NB4 (cell line): ENCODE data around the gene GLOD5.
A peak's percentile ranks its signal among the peaks of the same experiment; 100 is the strongest.

Experiments
- DNase-seq: peaks from one replicate; pipeline ENCODE4 v3.0.0; 2010; ENCODE audit warnings: low read depth
- H3K4me3 ChIP-seq: one replicate; pipeline ENCODE4 v1.5.1; 2011; ENCODE audit warnings: mild to moderate bottlenecking, low read depth, low read length, moderate library complexity
- MAX ChIP-seq: IDR thresholded peaks from 2 replicates; pipeline ENCODE4 v1.6.1; 2011; ENCODE audit warnings: low read depth, low read length
- MYC ChIP-seq: IDR thresholded peaks from 2 replicates; pipeline ENCODE4 v1.6.1; 2011; ENCODE audit warnings: low read depth, low read length
- POLR2A ChIP-seq: IDR thresholded peaks from 2 replicates; pipeline ENCODE4 v1.6.1; 2011; ENCODE audit warnings: mild to moderate bottlenecking; ENCODE audit not compliant: insufficient read length; ENCODE audit errors: extremely low read depth
- TF ChIP-seq, protein P1 (sequence below): IDR thresholded peaks from one replicate; pipeline ENCODE4 v1.5.1; 2012; ENCODE audit warnings: low read depth, low read length

The GLOD5 gene

GRCh38 chrX:48792219-48792618 is 30.7 kb downstream of the GLOD5 start:
- DNase-seq, result no peak
- no peak for TF ChIP-seq POLR2A
- TF ChIP-seq MYC, result no peak
- TF ChIP-seq, protein P1, sequence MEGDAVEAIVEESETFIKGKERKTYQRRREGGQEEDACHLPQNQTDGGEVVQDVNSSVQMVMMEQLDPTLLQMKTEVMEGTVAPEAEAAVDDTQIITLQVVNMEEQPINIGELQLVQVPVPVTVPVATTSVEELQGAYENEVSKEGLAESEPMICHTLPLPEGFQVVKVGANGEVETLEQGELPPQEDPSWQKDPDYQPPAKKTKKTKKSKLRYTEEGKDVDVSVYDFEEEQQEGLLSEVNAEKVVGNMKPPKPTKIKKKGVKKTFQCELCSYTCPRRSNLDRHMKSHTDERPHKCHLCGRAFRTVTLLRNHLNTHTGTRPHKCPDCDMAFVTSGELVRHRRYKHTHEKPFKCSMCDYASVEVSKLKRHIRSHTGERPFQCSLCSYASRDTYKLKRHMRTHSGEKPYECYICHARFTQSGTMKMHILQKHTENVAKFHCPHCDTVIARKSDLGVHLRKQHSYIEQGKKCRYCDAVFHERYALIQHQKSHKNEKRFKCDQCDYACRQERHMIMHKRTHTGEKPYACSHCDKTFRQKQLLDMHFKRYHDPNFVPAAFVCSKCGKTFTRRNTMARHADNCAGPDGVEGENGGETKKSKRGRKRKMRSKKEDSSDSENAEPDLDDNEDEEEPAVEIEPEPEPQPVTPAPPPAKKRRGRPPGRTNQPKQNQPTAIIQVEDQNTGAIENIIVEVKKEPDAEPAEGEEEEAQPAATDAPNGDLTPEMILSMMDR, result no peak
- no peak for TF ChIP-seq MAX
- no peak overlapping the region for H3K4me3 ChIP-seq

DNA sequence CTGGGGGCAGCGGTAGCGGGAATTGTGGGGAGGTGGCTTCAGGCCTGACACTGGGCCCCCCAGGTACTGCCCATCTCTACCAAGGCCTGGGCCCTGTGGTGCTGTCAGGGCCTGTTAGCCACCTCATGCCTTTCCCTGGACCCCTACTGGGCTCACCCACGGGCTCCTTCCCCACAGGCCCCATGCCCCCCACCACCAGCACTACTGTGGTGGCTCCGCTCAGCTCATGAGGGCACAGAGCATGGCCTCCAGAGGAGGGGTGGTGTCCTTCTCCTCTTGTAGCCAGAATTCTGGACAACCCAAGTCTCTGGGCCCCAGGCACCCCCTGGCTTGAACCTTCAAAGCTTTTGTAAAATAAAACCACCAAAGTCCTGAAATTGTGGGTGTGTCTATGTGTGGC is 32.4 kb downstream of the GLOD5 start:
- no peak overlapping the region for H3K4me3 ChIP-seq
- TF ChIP-seq MAX, result no peak
- TF ChIP-seq, protein P1, result no peak
- no peak for TF ChIP-seq POLR2A
- no peak for TF ChIP-seq MYC
- no peak for DNase-seq

GRCh38 chrX:48794340-48794910 is 32.9 kb downstream of the GLOD5 start:
- H3K4me3 ChIP-seq, result no peak overlapping the region
- DNase-seq, result no peak
- no peak for TF ChIP-seq MAX
- TF ChIP-seq, protein P1, result no peak
- TF ChIP-seq MYC, result no peak
- no peak for TF ChIP-seq POLR2A

- no peak for DNase-seq
Measured at GRCh38 chrX:48794911-48795515, 33.5 kb downstream of the GLOD5 start.

GRCh38 chrX:48798318-48798717 is 36.8 kb downstream of the GLOD5 start:
- DNase-seq, result peak; percentile 10
- no peak for TF ChIP-seq POLR2A
- no peak overlapping the region for H3K4me3 ChIP-seq

More at GRCh38 chrX:48794911-48795515, 33.5 kb downstream of the GLOD5 start:
- TF ChIP-seq, protein P1, result no peak
- TF ChIP-seq MYC, result no peak
- TF ChIP-seq MAX, result no peak
- no peak for TF ChIP-seq POLR2A
- no peak overlapping the region for H3K4me3 ChIP-seq

DNA sequence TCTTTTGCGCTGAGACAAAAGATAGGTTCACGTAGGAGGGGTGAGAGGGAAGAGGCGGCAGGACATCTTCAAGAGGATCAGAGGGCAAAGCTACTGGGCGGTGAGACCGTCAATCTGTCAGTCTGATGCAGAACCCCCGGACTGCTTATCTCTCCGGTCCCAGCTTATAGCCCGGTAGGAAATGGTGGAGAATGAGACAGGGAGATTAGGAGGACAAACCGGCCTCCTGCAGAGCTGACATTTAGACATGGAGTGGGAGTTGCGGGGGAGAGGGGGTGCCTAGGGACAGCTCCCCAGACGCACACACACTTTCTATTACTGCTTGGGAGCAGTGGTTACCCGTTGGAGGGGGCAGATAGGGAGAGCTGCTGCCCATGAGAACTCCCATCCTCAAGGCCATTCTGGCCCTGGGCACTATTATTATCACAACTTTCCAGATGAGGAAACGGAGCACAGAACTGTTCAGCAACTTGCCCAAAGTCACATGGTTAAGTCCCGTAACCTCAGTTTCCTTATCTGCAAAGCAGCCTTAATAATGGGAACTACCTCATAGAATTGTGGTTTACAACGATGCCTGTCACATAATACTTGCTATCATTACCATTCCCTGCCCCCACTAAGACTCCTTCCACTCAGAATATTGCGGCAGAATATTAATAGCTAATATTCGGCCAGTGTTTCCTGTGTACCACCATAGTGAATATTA is 39.2 kb downstream of the GLOD5 start:
- TF ChIP-seq, protein P1, result no peak
- TF ChIP-seq MYC, result peak; percentile 11; the same call in 1 of the 2 replicates
- no peak for TF ChIP-seq POLR2A
- peak; percentile 60 for DNase-seq
- peak overlapping the region; percentile 90 for H3K4me3 ChIP-seq
